ENCODE measurements around the gene HUS1.

DNA sequence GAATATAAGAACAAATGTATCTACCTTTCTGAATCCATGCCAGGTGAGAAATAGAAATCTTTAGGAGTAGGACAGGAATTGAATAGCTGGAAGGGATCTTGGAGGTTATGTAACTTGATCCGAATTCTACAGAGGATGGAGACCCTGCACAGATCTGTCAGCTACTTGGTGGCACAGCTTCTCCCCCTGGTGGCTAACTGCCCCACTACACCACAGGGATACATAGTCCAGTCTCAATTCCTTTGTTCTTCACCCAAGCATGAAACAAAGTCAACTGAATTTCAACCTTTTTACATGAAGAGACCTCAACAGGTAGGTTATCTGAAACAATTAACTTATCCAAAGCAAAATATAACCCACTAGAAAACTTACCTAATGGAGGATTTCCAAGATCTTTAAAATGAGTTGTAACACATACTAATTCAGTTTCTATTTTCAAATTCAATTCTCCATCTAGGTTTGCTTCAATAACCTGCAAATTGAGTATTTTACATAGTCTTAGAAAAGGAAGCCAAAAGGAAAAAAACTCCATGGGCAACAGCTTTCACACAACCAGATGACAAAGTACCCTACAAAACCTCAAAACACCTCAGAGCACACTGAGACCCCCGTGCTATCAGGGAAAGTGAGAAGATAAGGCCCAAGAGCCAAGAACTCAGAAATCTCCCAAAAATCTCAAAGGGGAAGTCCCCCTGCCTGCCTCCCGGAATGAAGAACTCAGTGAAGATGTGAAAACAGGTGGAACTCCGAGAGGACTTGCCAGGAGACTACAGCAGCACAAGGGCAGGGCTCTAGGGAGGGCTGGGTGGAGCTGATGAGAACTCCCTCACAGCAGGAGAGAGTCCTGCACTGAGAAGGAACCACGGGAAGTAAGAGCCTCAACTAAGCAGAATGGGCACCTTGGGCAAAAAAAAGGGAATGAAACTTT is 10.3 kb downstream of the HUS1 start:
- TF ChIP-seq POLR2AphosphoS5 (IDR thresholded peaks at IDR 0.05; ENCODE audit: low read depth, low read length) (no peak), POLR2A (IDR thresholded peaks at IDR 0.05; ENCODE audit: low read depth, low read length) (no peak), TAF1 (IDR thresholded peaks at IDR 0.05; ENCODE audit: borderline replicate concordance, low read depth, low read length) (no peak)

All from GM12892 (cell line).